GM12878 (cell line): ENCODE measurements around the gene SLC5A10. TPM values are rescaled to one million over a fixed set of nuclear protein-coding genes. Genes with fewer than 3 reads are reported as not detected.

Experiments used
- ATAC-seq: fragments of 200-7000 bp; cut with Tn5 transposase; 3 replicates; pipeline ENCODE4 v1.9.1; 2020; ENCODE audit warnings: mild to moderate bottlenecking, moderate library complexity
- BruUV-seq: library from RNA; stranded (reverse); fragments of 400-500 nt; replicated peaks from 2 replicates; lab custom pipeline; 2021; lab: Mats Ljungman, UMichigan
- CTCF ChIA-PET: fragments of 300-600 bp; sonication (Branson Sonifier 250); formaldehyde crosslinking; extraction: SDS; loops from one replicate; lab custom pipeline; 2021; ENCODE audit warnings: inconsistent platforms; lab: Yijun Ruan, JAX
- POLR2A ChIA-PET: fragments of 350-600 bp; formaldehyde crosslinking; extraction: SDS; loops from one replicate; lab custom pipeline; 2021; ENCODE audit warnings: inconsistent platforms; lab: Charles Lee
- RAD21 ChIA-PET: fragments of 300-600 bp; sonication (Branson Sonifier 250); formaldehyde crosslinking; loops from one replicate; lab custom pipeline; 2023; ENCODE audit warnings: antibody characterized with exemption; ENCODE audit not compliant: unreplicated experiment; lab: Charles Lee
- SMC1A ChIA-PET: fragments of 300-600 bp; sonication (Branson Sonifier 250); formaldehyde crosslinking; loops from one replicate; lab custom pipeline; 2023; ENCODE audit not compliant: unreplicated experiment, uncharacterized antibody; lab: Charles Lee
- DNase-seq: peaks from one replicate; pipeline ENCODE4 v3.0.0-alpha.2; 2011; ENCODE audit warnings: low read depth, low spot score
- FAIRE-seq: peaks from 3 replicates; lab custom pipeline; 2011; peaks lifted over from hg19 to GRCh38; lab: Jason Lieb, UNC
- H2AFZ ChIP-seq: 2 replicates; pipeline ENCODE4 v1.6.0; 2011; ENCODE audit warnings: low read depth, low read length, control low read depth; ENCODE audit not compliant: control insufficient read depth
- H3K27ac ChIP-seq: 2 replicates; pipeline ENCODE4 v1.5.1; 2011; ENCODE audit warnings: control low read depth; ENCODE audit not compliant: control insufficient read depth, insufficient read depth
- H3K27me3 ChIP-seq, 2 experiments: replicated peaks in 1 of 2; 2 replicates each; pipeline versions ENCODE4 v1.6.0 to v1.6.1; 2011; ENCODE audit warnings: low read length in 1 of 2; ENCODE audit not compliant: control insufficient read depth in 2 of 2, insufficient read depth in 2 of 2
- H3K36me3 ChIP-seq, 2 experiments: 2 replicates each; pipeline ENCODE4 v1.5.1; 2011; ENCODE audit warnings: low read length in 1 of 2; ENCODE audit not compliant: control insufficient read depth in 2 of 2, insufficient read depth in 2 of 2
- H3K4me1 ChIP-seq: 2 replicates; pipeline ENCODE4 v1.6.1; 2011; ENCODE audit warnings: mild to moderate bottlenecking, low read length, moderate library complexity, mixed read lengths; ENCODE audit not compliant: control insufficient read depth, insufficient read depth
- H3K4me2 ChIP-seq: 2 replicates; pipeline ENCODE4 v1.6.0; 2011; ENCODE audit warnings: control low read depth; ENCODE audit not compliant: control insufficient read depth, insufficient read depth
- H3K4me3 ChIP-seq: fragments of 200-600 bp; sonication (generic); 2 replicates; pipeline ENCODE4 v1.5.1; 2016
- H3K79me2 ChIP-seq: 2 replicates; pipeline ENCODE4 v1.6.0; 2011; ENCODE audit warnings: low read length; ENCODE audit not compliant: control insufficient read depth, insufficient read depth
- H3K9ac ChIP-seq: 2 replicates; pipeline ENCODE4 v1.8.0; 2011; ENCODE audit warnings: low read length, control low read depth, mixed read lengths; ENCODE audit not compliant: control insufficient read depth, insufficient read depth
- H3K9me3 ChIP-seq: replicated peaks from 3 replicates; pipeline ENCODE4 v1.5.1; 2011; ENCODE audit warnings: mild to moderate bottlenecking, low read length; ENCODE audit not compliant: control insufficient read depth, insufficient read depth
- H4K20me1 ChIP-seq: 2 replicates; pipeline ENCODE4 v1.6.0; 2011; ENCODE audit not compliant: control insufficient read depth, insufficient read depth
- BCL11A ChIP-seq: IDR thresholded peaks from 2 replicates; pipeline ENCODE4 v1.6.1; 2011; ENCODE audit warnings: low read depth, low read length
- CHD1 ChIP-seq: IDR thresholded peaks from 2 replicates; pipeline ENCODE4 v1.6.1; 2012; ENCODE audit warnings: low read depth, low read length, improper control_type of control experiment
- EED ChIP-seq: sonication (generic); IDR thresholded peaks from 2 replicates; pipeline ENCODE4 v1.6.1; 2016; ENCODE audit warnings: antibody characterized with exemption, low read depth
- FOXM1 ChIP-seq: IDR thresholded peaks from 2 replicates; pipeline ENCODE4 v1.6.1; 2012; ENCODE audit warnings: low read depth, mild to moderate bottlenecking, inconsistent platforms, low read length, moderate library complexity
- GATAD2B ChIP-seq: fragments of 450-650 bp; conservative IDR thresholded peaks from 2 replicates; pipeline ENCODE4 v1.6.1; 2017; ENCODE audit warnings: low read depth, mild to moderate bottlenecking, moderate library complexity
- HDAC6 ChIP-seq: fragments of 200-600 bp; sonication (generic); IDR thresholded peaks from one replicate; pipeline ENCODE4 v1.8.0; 2017; ENCODE audit warnings: antibody characterized with exemption; ENCODE audit not compliant: unreplicated experiment
- HDGF ChIP-seq: fragments of 450-650 bp; IDR thresholded peaks from 2 replicates; pipeline ENCODE4 v1.6.1; 2016; ENCODE audit warnings: antibody characterized with exemption
- MEF2B ChIP-seq: fragments of 450-650 bp; IDR thresholded peaks from 2 replicates; pipeline ENCODE4 v1.6.1; 2018; ENCODE audit warnings: mild to moderate bottlenecking, moderate library complexity; ENCODE audit not compliant: partially characterized antibody, poor library complexity, severe bottlenecking
- MLLT1 ChIP-seq: fragments of 450-650 bp; IDR thresholded peaks from 2 replicates; pipeline ENCODE4 v1.6.1; 2016; ENCODE audit warnings: mild to moderate bottlenecking
- MYB ChIP-seq: fragments of 150-350 bp; IDR thresholded peaks from 2 replicates; pipeline ENCODE4 v1.6.1; 2014; ENCODE audit warnings: mild to moderate bottlenecking, low read depth, low read length, borderline replicate concordance
- NFXL1 ChIP-seq: fragments of 450-650 bp; IDR thresholded peaks from 2 replicates; pipeline ENCODE4 v1.6.1; 2017; ENCODE audit warnings: antibody characterized with exemption, mild to moderate bottlenecking, borderline replicate concordance
- NR2C1 ChIP-seq: fragments of 450-650 bp; IDR thresholded peaks from 2 replicates; pipeline ENCODE4 v1.6.1; 2017; ENCODE audit warnings: antibody characterized with exemption, mild to moderate bottlenecking, moderate library complexity
- NR2F1 ChIP-seq: fragments of 450-650 bp; conservative IDR thresholded peaks from 2 replicates; pipeline ENCODE4 v1.6.1; 2017; ENCODE audit warnings: mild to moderate bottlenecking
- RCOR1 ChIP-seq: conservative IDR thresholded peaks from 2 replicates; pipeline ENCODE4 v1.6.1; 2012; ENCODE audit warnings: low read depth, low read length, improper control_type of control experiment
- REST ChIP-seq: IDR thresholded peaks from 2 replicates; pipeline ENCODE4 v1.6.1; 2012; ENCODE audit warnings: mild to moderate bottlenecking, low read depth, low read length
- SMARCA5 ChIP-seq: fragments of 450-650 bp; IDR thresholded peaks from 2 replicates; pipeline ENCODE4 v1.6.1; 2017; ENCODE audit warnings: mild to moderate bottlenecking
- SPI1 ChIP-seq: IDR thresholded peaks from 2 replicates; pipeline ENCODE4 v1.6.1; 2011; ENCODE audit warnings: low read depth, mild to moderate bottlenecking, low read length, moderate library complexity, borderline replicate concordance; ENCODE audit not compliant: insufficient read depth
- SREBF1 ChIP-seq: IDR thresholded peaks from 2 replicates; pipeline ENCODE4 v1.6.1; 2012; ENCODE audit warnings: mild to moderate bottlenecking, low read length
- SREBF2 ChIP-seq: IDR thresholded peaks from 2 replicates; pipeline ENCODE4 v1.6.1; 2012; ENCODE audit warnings: mild to moderate bottlenecking, low read length
- USF1 ChIP-seq: IDR thresholded peaks from 2 replicates; pipeline ENCODE4 v1.6.1; 2011; ENCODE audit warnings: borderline replicate concordance, low read depth, mild to moderate bottlenecking, moderate library complexity, mixed read lengths, low read length; ENCODE audit not compliant: insufficient read depth; ENCODE audit errors: extremely low read length
- WGBS: methylation state at CpG from one replicate; pipeline ENCODE4 v1.1.6; 2016; ENCODE audit warnings: low lambda C conversion rate; ENCODE audit not compliant: insufficient replicate concordance, insufficient coverage; ENCODE audit errors: missing lambda C conversion rate; 5-methylcytosine and 5-hydroxymethylcytosine counted together
- in situ Hi-C: fragments of 300-500 bp; cut with MboI; formaldehyde crosslinking; loops from 9 replicates; pipeline ENCODE4 v1.14.3; 2018; ENCODE audit warnings: mixed read lengths
- intact Hi-C: fragments of 100-400 bp; cut with micrococcal nuclease; formaldehyde crosslinking; loops from one replicate; pipeline ENCODE4 v1.14.2; 2022; ENCODE audit not compliant: unreplicated experiment
- polyA plus RNA-seq, 11 experiments: library from polyadenylated mRNA; depleted of rRNA in 4 of 11; unstranded in 6 of 11; stranded (reverse) in 5 of 11; fragments of >200 nt; fragmentation: Nextera tagmentation in 4 of 11; fragmentation: Illumina TruSeq in 1 of 11; extraction: Ambion mirVana in 4 of 11; extraction: Trizol in 1 of 11; gene quantifications; 1 replicate in 1 of 11; 2 replicates in 10 of 11; pipeline versions ENCODE4 v1.2.1 to v1.2.3, GENCODE V29; 2011 to 2016; ENCODE audit warnings: inconsistent platforms in 2 of 11, missing spikeins in 2 of 11, low read depth in 1 of 11
- total RNA-seq, 4 experiments: library from RNA; depleted of rRNA in 3 of 4; stranded (reverse); fragments of >200 nt in 3 of 4; fragmentation: Illumina TruSeq in 1 of 4; extraction: Trizol in 1 of 4; gene quantifications; 2 replicates each; pipeline versions ENCODE4 v1.2.1 to v1.2.3, GENCODE V29; 2013 to 2021

The SLC5A10 gene
- total and polyA plus RNA-seq, 10 of the 15 experiments (the other 5 are each of a cell fraction or from before 2014, with no cell fraction given), result under 0.01 to 0.18 (median 0.07) TPM; not detected in 4

- Histone ChIP-seq H4K20me1 (no peaks in the 10 kb centered on the region), H3K27ac (no peak overlapping the region), H3K36me3 (peaks cover under 1 to 16% of the 10 kb centered on the region in 2 experiments; a peak in 3 of 4 replicates), H3K4me1 (no peaks in the 10 kb centered on the region), H3K4me2 (no peak overlapping the region), H3K9ac (no peak overlapping the region), H3K9me3 (no peaks in the 10 kb centered on the region), H3K4me3 (no peak overlapping the region), H3K27me3 (no peaks in the 10 kb centered on the region), H2AFZ (no peak overlapping the region), H3K79me2 (no peaks in the 10 kb centered on the region)
- CTCF ChIA-PET, result no interaction called here
- TF ChIP-seq REST (no peak), GATAD2B (no peak), MEF2B (no peak), SMARCA5 (no peak), EED (no peak), SPI1 (no peak), MYB (no peak), SREBF2 (no peak), HDGF (no peak), HDAC6 (no peak), USF1 (no peak), SREBF1 (no peak), CHD1 (no peak), NR2C1 (no peak), MLLT1 (no peak), BCL11A (no peak), NFXL1 (no peak), RCOR1 (no peak), NR2F1 (no peak), FOXM1 (no peak)
- POLR2A ChIA-PET, result no interaction called here
- WGBS, result 73% methylated on average over 4 of the region's 4 CpGs
- in situ Hi-C loops, result no loop called here
- RAD21 ChIA-PET, result no interaction called here
- DNase-seq (no peak), ATAC-seq (no peak), FAIRE-seq (no peak)
- SMC1A ChIA-PET, result no interaction called here
- intact Hi-C loops, result no loop called here
- no TSS peak for BruUV-seq
Observed at GRCh38 chr17:18977021-18977420, 25.1 kb downstream of the SLC5A10 start.
